HepG2 (cell line): Measurements from ENCODE around the gene DIPK1B.

Experiments used
- BRF2 ChIP-seq: sonication (generic); formaldehyde crosslinking; IDR thresholded peaks from 2 replicates; pipeline ENCODE4 v1.8.1; 2022; ENCODE audit warnings: mild to moderate bottlenecking, missing genetic modification reagents
- CTCF ChIP-seq: sonication (generic); formaldehyde crosslinking; IDR thresholded peaks from 2 replicates; pipeline ENCODE4 v1.5.0; 2020; ENCODE audit warnings: mild to moderate bottlenecking, missing genetic modification reagents, moderate library complexity
- JUND ChIP-seq: sonication (generic); formaldehyde crosslinking; IDR thresholded peaks from 2 replicates; pipeline ENCODE4 v1.8.0; 2022; ENCODE audit warnings: mild to moderate bottlenecking, missing genetic modification reagents
- TF ChIP-seq, protein P1 (sequence below): sonication (generic); formaldehyde crosslinking; IDR thresholded peaks from 2 replicates; pipeline ENCODE4 v1.4.0; 2020; ENCODE audit warnings: missing genetic modification reagents
- TF ChIP-seq, protein P2 (sequence below): sonication (generic); formaldehyde crosslinking; IDR thresholded peaks from 2 replicates; pipeline ENCODE4 v1.4.0; 2020; ENCODE audit warnings: mild to moderate bottlenecking, missing genetic modification reagents, borderline replicate concordance
- TF ChIP-seq, protein P3 (sequence below): sonication (generic); formaldehyde crosslinking; IDR thresholded peaks from 2 replicates; pipeline ENCODE4 v1.4.0; 2020; ENCODE audit warnings: missing genetic modification reagents, borderline replicate concordance

GRCh38 chr9:136740971-136741882 is 28.9 kb downstream of the DIPK1B start:
- TF ChIP-seq, protein P1, sequence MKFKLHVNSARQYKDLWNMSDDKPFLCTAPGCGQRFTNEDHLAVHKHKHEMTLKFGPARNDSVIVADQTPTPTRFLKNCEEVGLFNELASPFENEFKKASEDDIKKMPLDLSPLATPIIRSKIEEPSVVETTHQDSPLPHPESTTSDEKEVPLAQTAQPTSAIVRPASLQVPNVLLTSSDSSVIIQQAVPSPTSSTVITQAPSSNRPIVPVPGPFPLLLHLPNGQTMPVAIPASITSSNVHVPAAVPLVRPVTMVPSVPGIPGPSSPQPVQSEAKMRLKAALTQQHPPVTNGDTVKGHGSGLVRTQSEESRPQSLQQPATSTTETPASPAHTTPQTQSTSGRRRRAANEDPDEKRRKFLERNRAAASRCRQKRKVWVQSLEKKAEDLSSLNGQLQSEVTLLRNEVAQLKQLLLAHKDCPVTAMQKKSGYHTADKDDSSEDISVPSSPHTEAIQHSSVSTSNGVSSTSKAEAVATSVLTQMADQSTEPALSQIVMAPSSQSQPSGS (CRISPR knock-in tag) = no peak
- TF ChIP-seq JUND (CRISPR knock-in tag) (no peak), CTCF (CRISPR knock-in tag) (no peak), BRF2 (CRISPR knock-in tag) (no peak)
- TF ChIP-seq, protein P2, sequence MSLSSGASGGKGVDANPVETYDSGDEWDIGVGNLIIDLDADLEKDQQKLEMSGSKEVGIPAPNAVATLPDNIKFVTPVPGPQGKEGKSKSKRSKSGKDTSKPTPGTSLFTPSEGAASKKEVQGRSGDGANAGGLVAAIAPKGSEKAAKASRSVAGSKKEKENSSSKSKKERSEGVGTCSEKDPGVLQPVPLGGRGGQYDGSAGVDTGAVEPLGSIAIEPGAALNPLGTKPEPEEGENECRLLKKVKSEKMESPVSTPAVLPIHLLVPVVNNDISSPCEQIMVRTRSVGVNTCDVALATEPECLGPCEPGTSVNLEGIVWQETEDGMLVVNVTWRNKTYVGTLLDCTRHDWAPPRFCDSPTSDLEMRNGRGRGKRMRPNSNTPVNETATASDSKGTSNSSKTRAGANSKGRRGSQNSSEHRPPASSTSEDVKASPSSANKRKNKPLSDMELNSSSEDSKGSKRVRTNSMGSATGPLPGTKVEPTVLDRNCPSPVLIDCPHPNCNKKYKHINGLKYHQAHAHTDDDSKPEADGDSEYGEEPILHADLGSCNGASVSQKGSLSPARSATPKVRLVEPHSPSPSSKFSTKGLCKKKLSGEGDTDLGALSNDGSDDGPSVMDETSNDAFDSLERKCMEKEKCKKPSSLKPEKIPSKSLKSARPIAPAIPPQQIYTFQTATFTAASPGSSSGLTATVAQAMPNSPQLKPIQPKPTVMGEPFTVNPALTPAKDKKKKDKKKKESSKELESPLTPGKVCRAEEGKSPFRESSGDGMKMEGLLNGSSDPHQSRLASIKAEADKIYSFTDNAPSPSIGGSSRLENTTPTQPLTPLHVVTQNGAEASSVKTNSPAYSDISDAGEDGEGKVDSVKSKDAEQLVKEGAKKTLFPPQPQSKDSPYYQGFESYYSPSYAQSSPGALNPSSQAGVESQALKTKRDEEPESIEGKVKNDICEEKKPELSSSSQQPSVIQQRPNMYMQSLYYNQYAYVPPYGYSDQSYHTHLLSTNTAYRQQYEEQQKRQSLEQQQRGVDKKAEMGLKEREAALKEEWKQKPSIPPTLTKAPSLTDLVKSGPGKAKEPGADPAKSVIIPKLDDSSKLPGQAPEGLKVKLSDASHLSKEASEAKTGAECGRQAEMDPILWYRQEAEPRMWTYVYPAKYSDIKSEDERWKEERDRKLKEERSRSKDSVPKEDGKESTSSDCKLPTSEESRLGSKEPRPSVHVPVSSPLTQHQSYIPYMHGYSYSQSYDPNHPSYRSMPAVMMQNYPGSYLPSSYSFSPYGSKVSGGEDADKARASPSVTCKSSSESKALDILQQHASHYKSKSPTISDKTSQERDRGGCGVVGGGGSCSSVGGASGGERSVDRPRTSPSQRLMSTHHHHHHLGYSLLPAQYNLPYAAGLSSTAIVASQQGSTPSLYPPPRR (CRISPR knock-in tag) = no peak
- TF ChIP-seq, protein P3, sequence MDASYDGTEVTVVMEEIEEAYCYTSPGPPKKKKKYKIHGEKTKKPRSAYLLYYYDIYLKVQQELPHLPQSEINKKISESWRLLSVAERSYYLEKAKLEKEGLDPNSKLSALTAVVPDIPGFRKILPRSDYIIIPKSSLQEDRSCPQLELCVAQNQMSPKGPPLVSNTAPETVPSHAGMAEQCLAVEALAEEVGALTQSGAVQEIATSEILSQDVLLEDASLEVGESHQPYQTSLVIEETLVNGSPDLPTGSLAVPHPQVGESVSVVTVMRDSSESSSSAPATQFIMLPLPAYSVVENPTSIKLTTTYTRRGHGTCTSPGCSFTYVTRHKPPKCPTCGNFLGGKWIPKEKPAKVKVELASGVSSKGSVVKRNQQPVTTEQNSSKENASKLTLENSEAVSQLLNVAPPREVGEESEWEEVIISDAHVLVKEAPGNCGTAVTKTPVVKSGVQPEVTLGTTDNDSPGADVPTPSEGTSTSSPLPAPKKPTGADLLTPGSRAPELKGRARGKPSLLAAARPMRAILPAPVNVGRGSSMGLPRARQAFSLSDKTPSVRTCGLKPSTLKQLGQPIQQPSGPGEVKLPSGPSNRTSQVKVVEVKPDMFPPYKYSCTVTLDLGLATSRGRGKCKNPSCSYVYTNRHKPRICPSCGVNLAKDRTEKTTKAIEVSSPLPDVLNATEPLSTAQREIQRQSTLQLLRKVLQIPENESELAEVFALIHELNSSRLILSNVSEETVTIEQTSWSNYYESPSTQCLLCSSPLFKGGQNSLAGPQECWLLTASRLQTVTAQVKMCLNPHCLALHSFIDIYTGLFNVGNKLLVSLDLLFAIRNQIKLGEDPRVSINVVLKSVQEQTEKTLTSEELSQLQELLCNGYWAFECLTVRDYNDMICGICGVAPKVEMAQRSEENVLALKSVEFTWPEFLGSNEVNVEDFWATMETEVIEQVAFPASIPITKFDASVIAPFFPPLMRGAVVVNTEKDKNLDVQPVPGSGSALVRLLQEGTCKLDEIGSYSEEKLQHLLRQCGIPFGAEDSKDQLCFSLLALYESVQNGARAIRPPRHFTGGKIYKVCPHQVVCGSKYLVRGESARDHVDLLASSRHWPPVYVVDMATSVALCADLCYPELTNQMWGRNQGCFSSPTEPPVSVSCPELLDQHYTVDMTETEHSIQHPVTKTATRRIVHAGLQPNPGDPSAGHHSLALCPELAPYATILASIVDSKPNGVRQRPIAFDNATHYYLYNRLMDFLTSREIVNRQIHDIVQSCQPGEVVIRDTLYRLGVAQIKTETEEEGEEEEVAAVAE (CRISPR knock-in tag) = no peak
